Measurements from ENCODE around the gene FBXW7. TPM values are rescaled to one million over a fixed set of nuclear protein-coding genes. Genes with fewer than 3 reads are reported as not detected.

Gene FBXW7
- polyA plus RNA-seq, 1 donor from 2014 or later = 55.7 TPM

DNA sequence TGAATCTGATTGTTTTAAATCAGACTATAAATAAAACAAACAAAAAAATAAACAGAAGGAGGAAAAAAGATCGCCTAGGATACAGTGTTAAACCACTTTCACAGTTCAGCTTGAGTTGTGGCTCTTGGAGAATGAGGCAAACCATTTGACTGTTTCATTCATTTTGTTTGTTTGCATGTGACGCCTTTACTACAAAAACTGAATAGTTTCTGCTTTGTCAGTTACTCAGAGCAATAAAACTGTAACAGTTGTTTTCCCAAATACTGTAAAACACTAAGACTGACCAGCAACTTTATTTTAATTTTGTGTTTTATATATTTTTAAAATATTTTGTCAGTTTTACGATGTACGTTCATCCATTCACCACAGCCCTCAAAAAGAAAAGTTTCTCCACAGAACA is 214.5 kb downstream of the FBXW7 start:
- Histone ChIP-seq H3K4me3 (ENCODE audit: low read length) (no peak overlapping the region), H3K9ac (ENCODE audit: low read length) (no peak overlapping the region)
- TF ChIP-seq, protein P1, sequence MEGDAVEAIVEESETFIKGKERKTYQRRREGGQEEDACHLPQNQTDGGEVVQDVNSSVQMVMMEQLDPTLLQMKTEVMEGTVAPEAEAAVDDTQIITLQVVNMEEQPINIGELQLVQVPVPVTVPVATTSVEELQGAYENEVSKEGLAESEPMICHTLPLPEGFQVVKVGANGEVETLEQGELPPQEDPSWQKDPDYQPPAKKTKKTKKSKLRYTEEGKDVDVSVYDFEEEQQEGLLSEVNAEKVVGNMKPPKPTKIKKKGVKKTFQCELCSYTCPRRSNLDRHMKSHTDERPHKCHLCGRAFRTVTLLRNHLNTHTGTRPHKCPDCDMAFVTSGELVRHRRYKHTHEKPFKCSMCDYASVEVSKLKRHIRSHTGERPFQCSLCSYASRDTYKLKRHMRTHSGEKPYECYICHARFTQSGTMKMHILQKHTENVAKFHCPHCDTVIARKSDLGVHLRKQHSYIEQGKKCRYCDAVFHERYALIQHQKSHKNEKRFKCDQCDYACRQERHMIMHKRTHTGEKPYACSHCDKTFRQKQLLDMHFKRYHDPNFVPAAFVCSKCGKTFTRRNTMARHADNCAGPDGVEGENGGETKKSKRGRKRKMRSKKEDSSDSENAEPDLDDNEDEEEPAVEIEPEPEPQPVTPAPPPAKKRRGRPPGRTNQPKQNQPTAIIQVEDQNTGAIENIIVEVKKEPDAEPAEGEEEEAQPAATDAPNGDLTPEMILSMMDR (IDR thresholded peaks at IDR 0.05; ENCODE audit: poor library complexity, severe bottlenecking) = no peak
- TF ChIP-seq POLR2AphosphoS5 (IDR thresholded peaks at IDR 0.05) (no peak), RAD21 (conservative IDR thresholded peaks at IDR 0.05) (no peak), EP300 (conservative IDR thresholded peaks at IDR 0.05; ENCODE audit: poor library complexity, severe bottlenecking) (no peak), TAF1 (IDR thresholded peaks at IDR 0.05; ENCODE audit: low read depth) (no peak), SMC3 (conservative IDR thresholded peaks at IDR 0.05; ENCODE audit: poor library complexity) (no peak), EZH2 (IDR thresholded peaks at IDR 0.05; ENCODE audit: borderline replicate concordance, insufficient read depth, low read length, poor library complexity, severe bottlenecking) (no peak), MXI1 (conservative IDR thresholded peaks at IDR 0.05; ENCODE audit: poor library complexity, severe bottlenecking) (no peak)
- TF ChIP-seq, protein P2, sequence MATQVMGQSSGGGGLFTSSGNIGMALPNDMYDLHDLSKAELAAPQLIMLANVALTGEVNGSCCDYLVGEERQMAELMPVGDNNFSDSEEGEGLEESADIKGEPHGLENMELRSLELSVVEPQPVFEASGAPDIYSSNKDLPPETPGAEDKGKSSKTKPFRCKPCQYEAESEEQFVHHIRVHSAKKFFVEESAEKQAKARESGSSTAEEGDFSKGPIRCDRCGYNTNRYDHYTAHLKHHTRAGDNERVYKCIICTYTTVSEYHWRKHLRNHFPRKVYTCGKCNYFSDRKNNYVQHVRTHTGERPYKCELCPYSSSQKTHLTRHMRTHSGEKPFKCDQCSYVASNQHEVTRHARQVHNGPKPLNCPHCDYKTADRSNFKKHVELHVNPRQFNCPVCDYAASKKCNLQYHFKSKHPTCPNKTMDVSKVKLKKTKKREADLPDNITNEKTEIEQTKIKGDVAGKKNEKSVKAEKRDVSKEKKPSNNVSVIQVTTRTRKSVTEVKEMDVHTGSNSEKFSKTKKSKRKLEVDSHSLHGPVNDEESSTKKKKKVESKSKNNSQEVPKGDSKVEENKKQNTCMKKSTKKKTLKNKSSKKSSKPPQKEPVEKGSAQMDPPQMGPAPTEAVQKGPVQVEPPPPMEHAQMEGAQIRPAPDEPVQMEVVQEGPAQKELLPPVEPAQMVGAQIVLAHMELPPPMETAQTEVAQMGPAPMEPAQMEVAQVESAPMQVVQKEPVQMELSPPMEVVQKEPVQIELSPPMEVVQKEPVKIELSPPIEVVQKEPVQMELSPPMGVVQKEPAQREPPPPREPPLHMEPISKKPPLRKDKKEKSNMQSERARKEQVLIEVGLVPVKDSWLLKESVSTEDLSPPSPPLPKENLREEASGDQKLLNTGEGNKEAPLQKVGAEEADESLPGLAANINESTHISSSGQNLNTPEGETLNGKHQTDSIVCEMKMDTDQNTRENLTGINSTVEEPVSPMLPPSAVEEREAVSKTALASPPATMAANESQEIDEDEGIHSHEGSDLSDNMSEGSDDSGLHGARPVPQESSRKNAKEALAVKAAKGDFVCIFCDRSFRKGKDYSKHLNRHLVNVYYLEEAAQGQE (IDR thresholded peaks at IDR 0.05; ENCODE audit: borderline replicate concordance) = no peak

DNA sequence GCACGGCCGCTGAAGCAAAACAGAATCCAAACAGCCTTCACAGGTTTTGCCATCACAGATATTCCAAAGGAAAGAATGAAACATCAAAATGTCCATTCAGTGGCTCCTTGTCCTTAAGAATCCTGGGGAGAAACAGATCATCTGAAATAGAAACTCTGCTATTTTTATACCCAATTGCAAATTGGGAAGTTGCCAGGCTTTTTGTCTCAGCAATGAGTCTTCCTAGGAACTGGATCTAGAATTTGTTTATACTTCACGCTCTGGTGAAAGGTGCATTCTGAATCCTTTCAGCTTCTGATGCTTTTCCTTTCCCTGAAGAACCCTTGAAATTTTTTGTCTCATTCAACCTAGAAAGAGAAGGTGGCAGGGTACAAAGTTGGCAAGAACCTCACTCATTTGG is 218.9 kb downstream of the FBXW7 start:
- H3F3A ChIP-seq (ENCODE audit: insufficient read depth, low read length, poor library complexity, severe bottlenecking) = no peaks in the 10 kb centered on the region

More for the DNA sequence above, 214.5 kb downstream of the FBXW7 start:
- Histone ChIP-seq H3K27ac (ENCODE audit: low read length) (no peak overlapping the region), H3K79me2 (replicated peaks; ENCODE audit: insufficient read depth, low read length) (no peaks in the 10 kb centered on the region), H3K9me2 (ENCODE audit: insufficient read depth, low read length) (no peaks in the 10 kb centered on the region), H3K9me3 (ENCODE audit: low read length) (no peaks in the 10 kb centered on the region), H4K20me1 (ENCODE audit: insufficient read depth) (no peaks in the 10 kb centered on the region), H3F3A (ENCODE audit: insufficient read depth, low read length, poor library complexity, severe bottlenecking) (no peaks in the 10 kb centered on the region), H3K4me2 (ENCODE audit: low read length) (no peak overlapping the region), H3K27me3 (ENCODE audit: insufficient read depth, low read depth, low read length) (no peaks in the 10 kb centered on the region), H2AFZ (ENCODE audit: low read depth, low read length) (no peak overlapping the region), H3K36me3 (ENCODE audit: insufficient read depth, low read length) (no peaks in the 10 kb centered on the region)

More for the DNA sequence above, 218.9 kb downstream of the FBXW7 start:
- Histone ChIP-seq H2AFZ (ENCODE audit: low read depth, low read length) (no peak overlapping the region), H3K9me3 (ENCODE audit: low read length) (no peaks in the 10 kb centered on the region), H3K79me2 (replicated peaks; ENCODE audit: insufficient read depth, low read length) (no peaks in the 10 kb centered on the region), H3K9ac (ENCODE audit: low read length) (no peak overlapping the region), H3K36me3 (ENCODE audit: insufficient read depth, low read length) (no peaks in the 10 kb centered on the region), H4K20me1 (ENCODE audit: insufficient read depth) (no peaks in the 10 kb centered on the region), H3K27me3 (ENCODE audit: insufficient read depth, low read depth, low read length) (no peaks in the 10 kb centered on the region), H3K4me2 (ENCODE audit: low read length) (no peak overlapping the region), H3K4me3 (ENCODE audit: low read length) (no peak overlapping the region), H3K9me2 (ENCODE audit: insufficient read depth, low read length) (no peaks in the 10 kb centered on the region), H3K27ac (ENCODE audit: low read length) (no peak overlapping the region)
- TF ChIP-seq POLR2AphosphoS5 (IDR thresholded peaks at IDR 0.05) (no peak), RAD21 (conservative IDR thresholded peaks at IDR 0.05) (no peak), MXI1 (conservative IDR thresholded peaks at IDR 0.05; ENCODE audit: poor library complexity, severe bottlenecking) (no peak), SMC3 (conservative IDR thresholded peaks at IDR 0.05; ENCODE audit: poor library complexity) (no peak), EP300 (conservative IDR thresholded peaks at IDR 0.05; ENCODE audit: poor library complexity, severe bottlenecking) (no peak), EZH2 (IDR thresholded peaks at IDR 0.05; ENCODE audit: borderline replicate concordance, insufficient read depth, low read length, poor library complexity, severe bottlenecking) (no peak), TAF1 (IDR thresholded peaks at IDR 0.05; ENCODE audit: low read depth) (no peak)
- TF ChIP-seq, protein P2 (IDR thresholded peaks at IDR 0.05; ENCODE audit: borderline replicate concordance) = no peak
- TF ChIP-seq, protein P1 (IDR thresholded peaks at IDR 0.05; ENCODE audit: poor library complexity, severe bottlenecking) = no peak

All from neural cell (in vitro differentiated cells).